ENCODE results near the gene OTUB2.

The OTUB2 gene

DNA sequence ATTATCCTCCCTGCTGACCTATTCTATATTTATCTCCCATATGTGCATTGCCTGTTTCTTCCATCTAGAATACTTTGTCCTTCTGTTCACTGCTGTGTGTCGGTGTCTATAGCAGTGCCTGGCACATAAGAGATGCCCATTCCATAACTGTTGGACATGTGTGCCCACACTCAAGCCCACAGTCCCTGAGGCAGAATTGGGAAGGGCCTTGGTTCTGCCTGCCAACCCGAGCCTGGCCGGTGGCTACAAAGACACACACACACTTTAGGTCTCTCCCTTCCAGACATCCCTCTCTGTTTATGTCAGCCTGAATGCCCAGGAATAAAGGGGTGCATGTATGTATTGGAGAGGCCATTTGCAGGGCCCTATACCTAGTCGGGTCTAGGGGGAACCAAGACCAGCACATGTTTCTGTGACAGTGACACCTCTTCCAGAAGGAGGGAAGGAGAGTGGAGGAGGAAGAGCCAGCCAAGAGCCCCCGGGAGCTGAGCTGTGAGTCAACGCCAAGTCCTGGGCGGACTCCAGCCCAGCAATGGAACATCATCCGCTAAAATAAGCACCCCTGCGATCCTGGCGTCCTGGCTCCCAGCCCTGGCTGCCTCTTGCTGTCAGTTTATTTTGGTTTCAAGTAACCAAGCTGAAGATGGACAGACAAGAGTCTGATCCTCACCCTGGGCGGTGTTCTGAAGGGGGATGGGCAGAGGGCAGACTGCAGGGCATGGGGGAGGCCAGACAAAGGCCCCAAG, 45.5 kb upstream of the OTUB2 start:
- DNase-seq: peak; percentile 70 to 93
- Histone ChIP-seq H3K27ac (peak overlapping the region; percentile 89), H3K4me1 (peaks cover 0 to 56% (median 32%) of the 10 kb centered on the region in 4 donors), H3K4me3 (no peak overlapping the region), H3K27me3 (no peaks in the 10 kb centered on the region), H3K36me3 (no peaks in the 10 kb centered on the region), H3K9me3 (no peaks in the 10 kb centered on the region)
- TF ChIP-seq CTCF (IDR thresholded peaks at IDR 0.05): no peak
- intact Hi-C loops (cut with DNase I; ENCODE audit: low total_unique reads): no loop called here

DNA sequence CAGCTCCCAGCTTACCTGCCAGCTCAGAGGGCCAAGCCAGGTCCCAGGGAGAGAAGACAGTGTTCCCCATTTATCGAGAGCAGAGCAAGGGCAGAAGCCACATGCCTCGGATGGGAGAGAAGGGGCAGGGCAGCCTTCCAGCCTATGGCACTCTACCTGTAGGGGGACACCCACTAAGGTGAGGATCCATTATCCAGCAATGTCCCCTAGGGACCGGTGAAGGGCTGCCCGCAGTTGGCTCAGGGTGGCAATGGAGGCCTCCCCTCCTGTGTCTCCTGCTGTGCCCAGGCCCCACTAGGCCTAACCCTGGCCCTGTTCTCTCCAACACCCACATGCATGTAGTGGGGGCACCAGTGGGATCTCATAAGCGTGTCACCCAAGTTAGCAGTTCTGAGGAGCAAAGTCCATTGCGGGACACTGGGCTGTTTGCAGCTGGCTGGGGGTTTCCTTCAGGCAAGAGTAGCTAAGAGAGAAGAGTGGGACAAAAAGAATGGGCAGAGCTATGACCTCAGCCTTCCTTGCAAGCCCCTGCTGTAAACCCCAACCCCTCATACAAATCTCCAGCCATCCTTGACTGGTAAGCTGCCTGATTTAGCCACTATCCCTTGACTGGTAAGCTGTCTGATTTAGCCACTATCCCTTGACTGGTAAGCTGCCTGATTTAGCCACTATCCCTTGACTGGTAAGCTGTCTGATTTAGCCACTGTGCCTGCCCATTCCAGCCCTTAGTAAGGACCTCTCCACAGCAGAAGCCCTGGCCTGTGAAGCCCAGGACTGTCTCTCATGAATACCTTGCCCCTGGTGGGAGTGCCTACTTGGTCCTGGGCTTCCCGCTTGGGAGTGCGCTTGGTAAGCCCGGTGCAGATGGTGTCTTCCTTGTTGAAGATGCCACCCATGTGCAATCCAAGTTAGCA, 44.6 kb upstream of the OTUB2 start:
- peak overlapping the region; percentile 89 for H3K27ac ChIP-seq
- H3K9me3 ChIP-seq: no peaks in the 10 kb centered on the region
- intact Hi-C loops (cut with DNase I; ENCODE audit: low total_unique reads): no loop called here
- H3K36me3 ChIP-seq: no peaks in the 10 kb centered on the region
- no peak overlapping the region for H3K4me3 ChIP-seq
- DNase-seq: no peak
- H3K4me1 ChIP-seq: peaks cover 0 to 62% (median 32%) of the 10 kb centered on the region in 4 donors
- no peak for TF ChIP-seq CTCF (IDR thresholded peaks at IDR 0.05)
- H3K27me3 ChIP-seq: no peaks in the 10 kb centered on the region

DNA sequence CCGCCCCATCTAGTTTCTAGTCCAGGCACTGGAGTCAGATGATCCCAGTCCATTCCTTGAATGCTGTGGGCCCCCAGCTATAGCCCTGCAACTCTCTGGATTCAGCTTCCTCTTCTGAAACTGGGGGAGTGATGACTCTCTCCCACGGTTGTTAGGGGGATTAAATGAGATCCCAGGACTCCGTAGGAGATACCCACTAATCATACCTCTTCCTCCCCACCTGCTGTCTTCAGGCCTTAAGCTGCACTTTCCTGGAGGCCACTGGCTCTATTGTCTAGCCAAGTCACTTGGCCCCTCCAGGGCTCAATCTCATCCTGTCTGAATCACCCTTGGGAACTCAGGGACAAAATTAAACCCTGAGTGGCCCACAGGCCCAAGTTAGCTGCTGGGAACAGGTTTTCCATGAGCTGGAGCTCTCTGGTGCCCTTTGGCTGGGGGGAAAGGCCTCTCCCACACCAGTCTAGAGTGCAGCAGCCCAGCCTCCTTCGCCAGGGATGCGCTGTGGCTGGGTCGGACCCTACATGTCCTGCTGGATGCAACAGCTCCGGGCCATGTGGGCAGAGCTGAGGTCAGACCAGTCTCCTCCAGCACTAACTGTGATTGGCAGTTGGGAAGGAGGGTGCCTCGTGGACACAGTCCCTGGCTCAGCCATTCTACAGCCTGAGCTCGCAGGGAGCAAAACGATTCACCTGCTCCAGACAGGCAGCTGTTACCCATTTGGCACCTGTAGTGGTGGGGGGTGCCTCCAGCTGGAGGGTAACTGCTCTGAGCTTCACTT, 43.7 kb upstream of the OTUB2 start:
- H3K4me1 ChIP-seq: peaks cover 0 to 62% (median 36%) of the 10 kb centered on the region in 4 donors
- intact Hi-C loops (cut with DNase I; ENCODE audit: low total_unique reads): no loop called here
- H3K27ac ChIP-seq: peak overlapping the region; percentile 89
- DNase-seq: no peak
- no peak for TF ChIP-seq CTCF (IDR thresholded peaks at IDR 0.05)
- H3K36me3 ChIP-seq: no peaks in the 10 kb centered on the region
- no peaks in the 10 kb centered on the region for H3K9me3 ChIP-seq
- H3K4me3 ChIP-seq: no peak overlapping the region
- H3K27me3 ChIP-seq: no peaks in the 10 kb centered on the region

GRCh38 chr14:93984070-93984469, 42.1 kb upstream of the OTUB2 start:
- H3K4me3 ChIP-seq: no peak overlapping the region
- no peak for DNase-seq
- intact Hi-C loops (cut with DNase I; ENCODE audit: low total_unique reads): no loop called here
- no peaks in the 10 kb centered on the region for H3K27me3 ChIP-seq
- no peak for TF ChIP-seq CTCF (IDR thresholded peaks at IDR 0.05)
- peak overlapping the region; percentile 89 for H3K27ac ChIP-seq
- peaks cover 0 to 65% (median 40%) of the 10 kb centered on the region in 4 donors for H3K4me1 ChIP-seq
- no peaks in the 10 kb centered on the region for H3K9me3 ChIP-seq
- no peaks in the 10 kb centered on the region for H3K36me3 ChIP-seq

DNA sequence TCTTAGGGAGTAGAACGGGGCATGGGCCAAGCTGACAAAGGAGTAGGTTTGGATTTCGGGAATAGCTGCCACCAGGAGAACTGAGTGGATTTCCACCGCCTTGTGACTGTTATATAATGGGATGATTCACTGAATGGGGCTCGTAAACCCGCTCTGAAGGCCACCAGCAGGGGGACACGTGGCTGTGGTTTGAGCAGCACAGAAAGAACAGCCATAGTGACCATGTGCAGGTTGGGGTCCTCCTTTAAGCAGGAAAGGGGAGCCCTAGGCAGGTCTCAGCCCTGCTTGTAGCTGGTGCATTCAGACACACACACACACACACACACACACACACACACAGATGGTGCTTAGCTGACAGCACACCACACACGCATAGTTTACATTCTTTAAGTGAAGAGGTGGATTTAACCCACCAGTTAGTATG, 41.1 kb upstream of the OTUB2 start:
- peak; percentile 38 to 83 for DNase-seq
- TF ChIP-seq CTCF (IDR thresholded peaks at IDR 0.05): peak; percentile 51 to 58
- Histone ChIP-seq H3K36me3 (no peaks in the 10 kb centered on the region), H3K9me3 (no peaks in the 10 kb centered on the region), H3K27ac (peak overlapping the region; percentile 89), H3K4me3 (no peak overlapping the region), H3K27me3 (no peaks in the 10 kb centered on the region), H3K4me1 (peaks cover 0 to 65% (median 40%) of the 10 kb centered on the region in 4 donors)
- intact Hi-C loops (cut with DNase I; ENCODE audit: low total_unique reads): no loop called here
